Measurements from ENCODE around the gene CYBB. TPM values are rescaled to one million over a fixed set of nuclear protein-coding genes. Genes with fewer than 3 reads are reported as not detected.

CYBB gene
- total and polyA plus RNA-seq, 4 donors: 16.2 to 110 (median 74.3) TPM

DNA sequence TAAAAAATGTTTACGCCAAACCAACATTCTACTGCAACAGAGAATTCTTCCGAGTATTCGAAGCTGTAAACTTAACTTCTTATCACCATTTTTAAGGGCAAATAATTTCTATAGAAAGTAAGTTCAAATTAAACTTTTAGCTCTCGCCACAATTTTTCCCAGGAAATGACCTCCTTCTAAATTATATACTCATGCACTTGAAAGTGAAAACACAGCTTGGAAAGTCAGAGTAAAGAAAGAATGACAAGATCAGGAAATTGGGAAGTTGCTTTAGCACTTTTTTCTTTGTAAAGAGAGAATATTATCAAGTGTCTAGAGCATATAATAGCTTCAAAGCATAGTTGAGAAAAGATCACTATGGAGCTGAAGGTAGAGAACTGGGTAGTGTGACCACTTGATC is 1.2 kb downstream of the CYBB start:
- peaks cover 0 to 2% (median 0%) of the 10 kb centered on the region in 4 donors for H3K9me3 ChIP-seq (ENCODE audit: control insufficient read depth in 4 of 4, insufficient read depth in 3 of 4, low read length in 3 of 4)
- no peak overlapping the region for H3K4me3 ChIP-seq
- no peak overlapping the region for H3K9ac ChIP-seq (ENCODE audit: insufficient read depth in 1 of 2, low read length in 2 of 2)
- 83 to 87% methylated on average over 4 of the region's 4 CpGs for WGBS, 2 donors
- ATAC-seq (ENCODE audit: insufficient read depth, low FRiP score): no peak
- no peak for DNase-seq
- H3K27me3 ChIP-seq (ENCODE audit: control insufficient read depth in 3 of 3, insufficient read depth in 3 of 3, low read length in 2 of 3): peaks cover 0 to 19% (median 14%) of the 10 kb centered on the region in 3 donors
- H3K36me3 ChIP-seq (ENCODE audit: control insufficient read depth in 4 of 4, insufficient read depth in 4 of 4, low read length in 4 of 4): peaks cover 0 to 1% (median 0%) of the 10 kb centered on the region in 4 donors
- H3K4me1 ChIP-seq (ENCODE audit: control insufficient read depth in 5 of 5, insufficient read depth in 5 of 5, low read length in 5 of 5): no peaks in the 10 kb centered on the region
- TF ChIP-seq, protein P1, sequence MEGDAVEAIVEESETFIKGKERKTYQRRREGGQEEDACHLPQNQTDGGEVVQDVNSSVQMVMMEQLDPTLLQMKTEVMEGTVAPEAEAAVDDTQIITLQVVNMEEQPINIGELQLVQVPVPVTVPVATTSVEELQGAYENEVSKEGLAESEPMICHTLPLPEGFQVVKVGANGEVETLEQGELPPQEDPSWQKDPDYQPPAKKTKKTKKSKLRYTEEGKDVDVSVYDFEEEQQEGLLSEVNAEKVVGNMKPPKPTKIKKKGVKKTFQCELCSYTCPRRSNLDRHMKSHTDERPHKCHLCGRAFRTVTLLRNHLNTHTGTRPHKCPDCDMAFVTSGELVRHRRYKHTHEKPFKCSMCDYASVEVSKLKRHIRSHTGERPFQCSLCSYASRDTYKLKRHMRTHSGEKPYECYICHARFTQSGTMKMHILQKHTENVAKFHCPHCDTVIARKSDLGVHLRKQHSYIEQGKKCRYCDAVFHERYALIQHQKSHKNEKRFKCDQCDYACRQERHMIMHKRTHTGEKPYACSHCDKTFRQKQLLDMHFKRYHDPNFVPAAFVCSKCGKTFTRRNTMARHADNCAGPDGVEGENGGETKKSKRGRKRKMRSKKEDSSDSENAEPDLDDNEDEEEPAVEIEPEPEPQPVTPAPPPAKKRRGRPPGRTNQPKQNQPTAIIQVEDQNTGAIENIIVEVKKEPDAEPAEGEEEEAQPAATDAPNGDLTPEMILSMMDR (IDR thresholded peaks at IDR 0.05; ENCODE audit: control extremely low read depth, extremely low read depth): no peak
- H3K27ac ChIP-seq (ENCODE audit: low read depth in 1 of 2, low read length in 1 of 2): no peak overlapping the region

DNA sequence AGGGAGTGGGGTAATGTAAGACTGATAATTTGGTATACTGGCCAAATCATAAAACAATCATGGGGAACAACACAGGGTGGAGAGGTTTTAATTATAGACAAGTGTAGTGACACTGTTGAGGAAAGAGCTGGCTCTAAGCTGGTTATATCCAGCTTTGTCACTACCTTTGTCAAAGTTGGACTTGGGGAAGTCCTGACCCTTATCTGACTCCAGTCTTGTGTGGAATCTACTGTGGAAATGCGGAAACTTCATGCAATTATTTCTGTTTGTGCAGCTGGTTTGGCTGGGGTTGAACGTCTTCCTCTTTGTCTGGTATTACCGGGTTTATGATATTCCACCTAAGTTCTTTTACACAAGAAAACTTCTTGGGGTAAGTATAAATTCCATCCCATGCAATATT is 2.0 kb downstream of the CYBB start:
- no peaks in the 10 kb centered on the region for H3K4me1 ChIP-seq (ENCODE audit: control insufficient read depth in 5 of 5, insufficient read depth in 5 of 5, low read length in 5 of 5)
- DNase-seq (no peak), ATAC-seq (ENCODE audit: insufficient read depth, low FRiP score) (no peak)
- 32 to 75% methylated on average over 3 of the region's 3 CpGs for WGBS, 2 donors
- H3K36me3 ChIP-seq (ENCODE audit: control insufficient read depth in 4 of 4, insufficient read depth in 4 of 4, low read length in 4 of 4): peaks cover 0 to 1% (median 0%) of the 10 kb centered on the region in 4 donors
- no peak overlapping the region for H3K27ac ChIP-seq (ENCODE audit: low read depth in 1 of 2, low read length in 1 of 2)
- TF ChIP-seq, protein P1 (IDR thresholded peaks at IDR 0.05; ENCODE audit: control extremely low read depth, extremely low read depth): no peak
- no peak overlapping the region for H3K9ac ChIP-seq (ENCODE audit: insufficient read depth in 1 of 2, low read length in 2 of 2)
- H3K4me3 ChIP-seq: no peak overlapping the region
- peaks cover 0 to 19% (median 14%) of the 10 kb centered on the region in 3 donors for H3K27me3 ChIP-seq (ENCODE audit: control insufficient read depth in 3 of 3, insufficient read depth in 3 of 3, low read length in 2 of 3)
- no peaks in the 10 kb centered on the region for H3K9me3 ChIP-seq (ENCODE audit: control insufficient read depth in 4 of 4, insufficient read depth in 3 of 4, low read length in 3 of 4)

DNA sequence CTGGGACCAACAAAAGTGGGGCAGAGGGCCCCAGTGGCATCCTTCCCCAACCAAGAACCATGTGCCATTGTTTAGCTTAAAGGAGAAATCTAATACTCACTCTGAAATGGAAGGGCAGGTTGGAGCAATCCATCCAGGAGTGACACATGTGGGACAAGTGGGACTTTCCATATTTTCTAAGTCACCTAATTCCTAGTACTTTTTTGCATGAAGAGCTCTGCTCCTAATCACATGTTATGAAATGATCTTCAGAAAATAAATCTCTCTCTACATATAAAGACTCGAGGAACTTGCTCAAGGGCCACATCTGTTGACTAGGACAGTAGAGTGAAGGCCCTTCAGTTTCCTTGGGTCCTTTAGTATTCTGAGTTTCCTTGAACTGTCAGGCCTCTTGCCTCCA is 2.5 kb downstream of the CYBB start:
- Histone ChIP-seq H3K27ac (ENCODE audit: low read depth in 1 of 2, low read length in 1 of 2) (no peak overlapping the region), H3K9ac (ENCODE audit: insufficient read depth in 1 of 2, low read length in 2 of 2) (no peak overlapping the region), H3K4me3 (no peak overlapping the region), H3K36me3 (ENCODE audit: control insufficient read depth in 4 of 4, insufficient read depth in 4 of 4, low read length in 4 of 4) (peaks cover 0 to 1% (median 0%) of the 10 kb centered on the region in 4 donors), H3K27me3 (ENCODE audit: control insufficient read depth in 3 of 3, insufficient read depth in 3 of 3, low read length in 2 of 3) (peaks cover 0 to 19% (median 14%) of the 10 kb centered on the region in 3 donors), H3K9me3 (ENCODE audit: control insufficient read depth in 4 of 4, insufficient read depth in 3 of 4, low read length in 3 of 4) (no peaks in the 10 kb centered on the region), H3K4me1 (ENCODE audit: control insufficient read depth in 5 of 5, insufficient read depth in 5 of 5, low read length in 5 of 5) (no peaks in the 10 kb centered on the region)
- TF ChIP-seq, protein P1 (IDR thresholded peaks at IDR 0.05; ENCODE audit: control extremely low read depth, extremely low read depth): no peak
- ATAC-seq (ENCODE audit: insufficient read depth, low FRiP score) (no peak), DNase-seq (no peak)
- WGBS, 2 donors: 39 to 49% methylated on average over 1 of the region's 1 CpG

DNA sequence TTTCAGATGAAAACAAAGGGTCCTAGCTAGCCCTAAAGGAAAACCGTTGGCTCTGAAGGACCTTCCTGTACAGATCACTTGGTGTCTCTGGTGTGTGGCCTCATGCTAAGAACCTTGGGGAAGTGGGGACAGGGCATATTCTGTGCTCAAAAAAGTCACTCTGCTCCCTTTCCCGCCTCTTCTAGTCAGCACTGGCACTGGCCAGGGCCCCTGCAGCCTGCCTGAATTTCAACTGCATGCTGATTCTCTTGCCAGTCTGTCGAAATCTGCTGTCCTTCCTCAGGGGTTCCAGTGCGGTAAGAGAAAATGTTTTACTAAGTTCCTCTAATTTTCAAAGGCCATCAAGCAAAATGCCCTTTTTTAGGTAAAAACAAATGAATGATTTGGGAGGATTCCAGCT is 3.4 kb downstream of the CYBB start:
- TF ChIP-seq, protein P1 (IDR thresholded peaks at IDR 0.05; ENCODE audit: control extremely low read depth, extremely low read depth): no peak
- peaks cover 0 to 24% (median 14%) of the 10 kb centered on the region in 3 donors for H3K27me3 ChIP-seq (ENCODE audit: control insufficient read depth in 3 of 3, insufficient read depth in 3 of 3, low read length in 2 of 3)
- no peaks in the 10 kb centered on the region for H3K4me1 ChIP-seq (ENCODE audit: control insufficient read depth in 5 of 5, insufficient read depth in 5 of 5, low read length in 5 of 5)
- 25 to 58% methylated on average over 4 of the region's 4 CpGs for WGBS, 2 donors
- no peak for DNase-seq
- H3K27ac ChIP-seq (ENCODE audit: low read depth in 1 of 2, low read length in 1 of 2): no peak overlapping the region
- ATAC-seq (ENCODE audit: insufficient read depth, low FRiP score): no peak
- peaks cover 0 to 1% (median 0%) of the 10 kb centered on the region in 4 donors for H3K36me3 ChIP-seq (ENCODE audit: control insufficient read depth in 4 of 4, insufficient read depth in 4 of 4, low read length in 4 of 4)
- no peak overlapping the region for H3K4me3 ChIP-seq
- no peak overlapping the region for H3K9ac ChIP-seq (ENCODE audit: insufficient read depth in 1 of 2, low read length in 2 of 2)
- no peaks in the 10 kb centered on the region for H3K9me3 ChIP-seq (ENCODE audit: control insufficient read depth in 4 of 4, insufficient read depth in 3 of 4, low read length in 3 of 4)

Measured in lung (tissue), 12 donors.